ENCODE results near the gene ABCA1.

DNA sequence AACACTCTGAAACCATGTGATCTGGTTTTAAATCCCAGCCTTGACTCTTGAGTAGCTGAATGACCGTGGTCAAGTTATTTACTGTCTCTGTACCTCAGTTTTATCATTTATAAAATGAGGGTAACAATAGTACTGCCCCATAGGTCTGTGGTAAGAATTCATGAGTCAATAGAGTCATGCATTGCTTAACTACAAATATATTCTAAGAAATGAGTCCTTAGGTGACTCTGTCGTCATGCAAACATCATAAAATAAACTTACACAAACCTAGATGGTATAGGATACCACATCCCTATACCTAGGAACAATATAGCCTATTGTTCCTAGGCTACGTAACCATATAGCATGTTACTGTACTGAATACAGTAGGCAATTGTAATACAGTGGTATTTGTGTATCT lies 20.3 kb upstream of the ABCA1 start:
- TF ChIP-seq, protein P1, sequence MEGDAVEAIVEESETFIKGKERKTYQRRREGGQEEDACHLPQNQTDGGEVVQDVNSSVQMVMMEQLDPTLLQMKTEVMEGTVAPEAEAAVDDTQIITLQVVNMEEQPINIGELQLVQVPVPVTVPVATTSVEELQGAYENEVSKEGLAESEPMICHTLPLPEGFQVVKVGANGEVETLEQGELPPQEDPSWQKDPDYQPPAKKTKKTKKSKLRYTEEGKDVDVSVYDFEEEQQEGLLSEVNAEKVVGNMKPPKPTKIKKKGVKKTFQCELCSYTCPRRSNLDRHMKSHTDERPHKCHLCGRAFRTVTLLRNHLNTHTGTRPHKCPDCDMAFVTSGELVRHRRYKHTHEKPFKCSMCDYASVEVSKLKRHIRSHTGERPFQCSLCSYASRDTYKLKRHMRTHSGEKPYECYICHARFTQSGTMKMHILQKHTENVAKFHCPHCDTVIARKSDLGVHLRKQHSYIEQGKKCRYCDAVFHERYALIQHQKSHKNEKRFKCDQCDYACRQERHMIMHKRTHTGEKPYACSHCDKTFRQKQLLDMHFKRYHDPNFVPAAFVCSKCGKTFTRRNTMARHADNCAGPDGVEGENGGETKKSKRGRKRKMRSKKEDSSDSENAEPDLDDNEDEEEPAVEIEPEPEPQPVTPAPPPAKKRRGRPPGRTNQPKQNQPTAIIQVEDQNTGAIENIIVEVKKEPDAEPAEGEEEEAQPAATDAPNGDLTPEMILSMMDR (IDR thresholded peaks at IDR 0.05; ENCODE audit: insufficient read depth, low read length, poor library complexity, severe bottlenecking): no peak
- no peak for TF ChIP-seq EZH2phosphoT487 (conservative IDR thresholded peaks at IDR 0.05; ENCODE audit: low read length)

Measured in SU-DHL-6 (cell line).